Ovary (tissue), 9 donors: ENCODE results near the gene ATG4A. TPM values are rescaled to one million over a fixed set of nuclear protein-coding genes. Genes with fewer than 3 reads are reported as not detected.

Source experiments
- DNase-seq, 5 donors: peaks; one replicate each; pipeline ENCODE4 v3.0.0-alpha.2; 2019 to 2020
- H3K27ac ChIP-seq, 2 donors: fragments of 200-600 bp; one replicate each; pipeline versions ENCODE4 v1.5.1 to v1.8.0; 2019 to 2022
- H3K27me3 ChIP-seq: fragments of 200-600 bp; one replicate; pipeline ENCODE4 v1.8.0; 2022
- H3K36me3 ChIP-seq: fragments of 200-600 bp; sonication (generic); one replicate; pipeline ENCODE4 v1.5.1; 2019
- H3K4me1 ChIP-seq: one replicate; pipeline ENCODE4 v1.8.1; 2013; ENCODE audit warnings: mild to moderate bottlenecking, moderate library complexity; ENCODE audit not compliant: insufficient read depth
- H3K4me3 ChIP-seq: fragments of 200-600 bp; sonication (generic); one replicate; pipeline ENCODE4 v1.5.1; 2017
- H3K9me3 ChIP-seq, 2 donors: fragments of 200-600 bp in 1 of 2; sonication (generic) in 1 of 2; one replicate each; pipeline versions ENCODE4 v1.5.1 to v1.8.1; 2013 to 2019; ENCODE audit warnings: mild to moderate bottlenecking in 1 of 2, moderate library complexity in 1 of 2
- EP300 ChIP-seq: sonication (generic); formaldehyde crosslinking; IDR thresholded peaks from one replicate; pipeline ENCODE4 v1.6.1; 2017; ENCODE audit warnings: antibody characterized with exemption
- POLR2A ChIP-seq: fragments of 450-650 bp; IDR thresholded peaks from one replicate; pipeline ENCODE4 v1.6.1; 2017; ENCODE audit warnings: antibody characterized with exemption, mild to moderate bottlenecking, moderate library complexity
- WGBS, 3 donors: extraction: QIAGEN DNeasy Blood & Tissue Kit in 1 of 3; methylation state at CpG; one replicate each; pipeline versions ENCODE4 v1.1.5 to v1.1.7; 2013 to 2017; 5-methylcytosine and 5-hydroxymethylcytosine counted together
- intact Hi-C, 4 donors: fragments of 100-400 bp; cut with DNase I; formaldehyde crosslinking; loops; one replicate each; pipeline versions ENCODE4 v1.11.0 to v1.15.1; 2022 to 2023
- polyA plus RNA-seq, 2 donors: library from polyadenylated mRNA; stranded (reverse); fragments of 200-250 nt in 1 of 2; fragments of 350-450 nt in 1 of 2; fragmentation: Illumina TruSeq in 1 of 2; extraction: RNeasy Lipid Tissue Mini Kit (QIAGEN cat#74804) in 1 of 2; gene quantifications; one replicate each; pipeline ENCODE4 v1.2.3, GENCODE V29; 2013 to 2014
- total RNA-seq, 7 donors: library from RNA; depleted of rRNA in 2 of 7; stranded (reverse); fragments of >200 nt in 2 of 7; fragmentation: NEBNext Ultra II Directional in 3 of 7; extraction: Animal tissue kit (Norgen Biotek cat#: 25700) in 3 of 7; gene quantifications; one replicate each; pipeline versions ENCODE4 v1.1.0 to v1.2.4, GENCODE V29; 2016 to 2023
- TF ChIP-seq, protein P1 (sequence below), 3 donors: fragments of 450-650 bp in 2 of 3; fragments of 200-600 bp in 1 of 3; IDR thresholded peaks; one replicate each; pipeline versions ENCODE4 v1.5.1 to v1.8.0; 2016 to 2022; ENCODE audit warnings: antibody characterized with exemption in 3 of 3, mild to moderate bottlenecking in 1 of 3
- donor health status: DM: no; HTN: no; CAD: no; lungs with moderate emphysema.
- donor health status: DM: no; HTN: no; CAD: no.
- donor health status: Bipolar disorder and iron deficiency.
- donor health status: DM: yes; HTN: yes; CAD: no.
- donor health status: DM: no; HTN: no; CAD: no.
- donor health status: DM: yes; HTN: yes; CAD: no.

Gene ATG4A
- total and polyA plus RNA-seq, 9 donors = 3.7 to 13.5 (median 5.2) TPM

DNA sequence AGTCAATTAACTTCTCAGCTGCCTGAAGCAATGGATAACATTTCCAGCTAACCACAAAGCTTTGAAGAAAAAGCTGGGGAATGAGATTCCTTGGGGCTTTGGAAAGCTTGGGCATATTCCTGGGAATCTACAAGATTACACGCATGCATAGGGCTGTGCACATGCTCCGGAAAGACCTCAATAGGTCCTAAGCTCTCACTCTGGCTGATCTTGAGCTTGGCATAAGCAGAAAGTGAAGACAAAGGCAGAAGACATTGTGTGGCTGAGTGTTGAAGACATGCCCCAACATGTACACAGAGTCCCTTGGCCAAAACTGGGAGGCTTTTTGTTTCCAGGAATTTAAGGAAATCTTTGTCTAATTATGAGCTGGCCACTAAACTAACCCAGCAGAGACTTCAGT lies 31.2 kb downstream of the ATG4A start:
- Histone ChIP-seq H3K27me3 (no peaks in the 10 kb centered on the region), H3K36me3 (no peaks in the 10 kb centered on the region), H3K27ac (no peak overlapping the region), H3K9me3 (no peaks in the 10 kb centered on the region), H3K4me1 (no peaks in the 10 kb centered on the region), H3K4me3 (no peak overlapping the region)
- TF ChIP-seq POLR2A (no peak), EP300 (no peak)
- TF ChIP-seq, protein P1, sequence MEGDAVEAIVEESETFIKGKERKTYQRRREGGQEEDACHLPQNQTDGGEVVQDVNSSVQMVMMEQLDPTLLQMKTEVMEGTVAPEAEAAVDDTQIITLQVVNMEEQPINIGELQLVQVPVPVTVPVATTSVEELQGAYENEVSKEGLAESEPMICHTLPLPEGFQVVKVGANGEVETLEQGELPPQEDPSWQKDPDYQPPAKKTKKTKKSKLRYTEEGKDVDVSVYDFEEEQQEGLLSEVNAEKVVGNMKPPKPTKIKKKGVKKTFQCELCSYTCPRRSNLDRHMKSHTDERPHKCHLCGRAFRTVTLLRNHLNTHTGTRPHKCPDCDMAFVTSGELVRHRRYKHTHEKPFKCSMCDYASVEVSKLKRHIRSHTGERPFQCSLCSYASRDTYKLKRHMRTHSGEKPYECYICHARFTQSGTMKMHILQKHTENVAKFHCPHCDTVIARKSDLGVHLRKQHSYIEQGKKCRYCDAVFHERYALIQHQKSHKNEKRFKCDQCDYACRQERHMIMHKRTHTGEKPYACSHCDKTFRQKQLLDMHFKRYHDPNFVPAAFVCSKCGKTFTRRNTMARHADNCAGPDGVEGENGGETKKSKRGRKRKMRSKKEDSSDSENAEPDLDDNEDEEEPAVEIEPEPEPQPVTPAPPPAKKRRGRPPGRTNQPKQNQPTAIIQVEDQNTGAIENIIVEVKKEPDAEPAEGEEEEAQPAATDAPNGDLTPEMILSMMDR (IDR thresholded peaks at IDR 0.05) = no peak
- DNase-seq = no peak
- intact Hi-C loops = no loop called here
- 80 to 91% (median 82%) methylated on average over 2 of the region's 2 CpGs for WGBS, 3 donors

- WGBS, 3 donors = 72 to 76% (median 75%) methylated on average over 3 of the region's 3 CpGs
- no peak for DNase-seq
- intact Hi-C loops = no loop called here
- TF ChIP-seq EP300 (no peak), POLR2A (no peak)
- TF ChIP-seq, protein P1 (IDR thresholded peaks at IDR 0.05) = no peak
- no peak overlapping the region for H3K27ac ChIP-seq
- H3K4me1 ChIP-seq = no peaks in the 10 kb centered on the region
- H3K27me3 ChIP-seq = no peaks in the 10 kb centered on the region
- no peaks in the 10 kb centered on the region for H3K36me3 ChIP-seq
- no peak overlapping the region for H3K4me3 ChIP-seq
- H3K9me3 ChIP-seq = no peaks in the 10 kb centered on the region
Measured at GRCh38 chrX:108123591-108124366, 32.2 kb downstream of the ATG4A start.

DNA sequence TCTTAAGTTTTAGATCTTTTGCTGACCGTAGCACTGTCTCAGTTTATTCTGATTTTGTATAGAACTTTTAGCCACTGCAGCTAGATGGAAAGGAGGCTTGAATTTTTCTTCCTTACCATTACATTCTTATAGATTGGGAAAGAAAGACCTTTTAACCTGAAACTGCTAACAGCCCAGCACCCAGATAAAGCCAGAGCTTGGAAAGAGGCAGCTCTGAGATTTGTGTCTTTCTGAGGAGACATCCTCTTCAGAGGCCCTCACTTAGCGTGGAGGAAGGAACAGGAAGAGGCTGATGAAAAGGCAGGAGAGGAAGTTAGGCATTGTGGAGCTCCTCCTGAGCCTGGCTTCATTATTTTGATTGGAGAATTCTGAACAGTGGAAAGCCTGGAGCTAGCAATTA lies 35.1 kb downstream of the ATG4A start:
- Histone ChIP-seq H3K9me3 (no peaks in the 10 kb centered on the region), H3K27ac (no peak overlapping the region), H3K36me3 (no peaks in the 10 kb centered on the region), H3K4me1 (no peaks in the 10 kb centered on the region), H3K27me3 (no peaks in the 10 kb centered on the region), H3K4me3 (no peak overlapping the region)
- intact Hi-C loops = no loop called here
- WGBS, 3 donors = 68 to 74% (median 70%) methylated on average over 2 of the region's 2 CpGs
- DNase-seq = no peak
- TF ChIP-seq, protein P1 (IDR thresholded peaks at IDR 0.05) = no peak

DNA sequence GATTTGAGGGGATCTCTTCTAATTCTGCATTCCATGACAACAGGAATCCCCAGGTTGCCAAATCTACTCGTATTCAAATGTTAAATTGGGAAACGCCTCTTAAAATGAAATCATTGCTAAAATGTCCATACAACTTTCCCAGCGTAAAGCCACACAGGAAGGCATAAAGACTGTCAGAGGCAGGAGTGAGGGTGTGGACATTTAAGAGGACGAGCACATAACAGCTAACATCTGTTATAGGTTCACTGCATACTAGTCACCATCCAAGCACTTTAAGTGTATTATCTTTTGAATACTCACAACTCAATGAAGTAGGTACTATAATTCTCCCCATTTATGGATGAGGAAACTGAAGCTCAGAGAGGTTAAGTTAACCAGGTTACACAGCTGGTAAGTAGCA lies 35.6 kb downstream of the ATG4A start:
- no peaks in the 10 kb centered on the region for H3K36me3 ChIP-seq
- 63 to 77% (median 75%) methylated on average over 4 of the region's 4 CpGs for WGBS, 3 donors
- intact Hi-C loops = no loop called here
- no peaks in the 10 kb centered on the region for H3K4me1 ChIP-seq
- DNase-seq = no peak
- no peaks in the 10 kb centered on the region for H3K27me3 ChIP-seq
- TF ChIP-seq, protein P1 (IDR thresholded peaks at IDR 0.05) = no peak
- no peak overlapping the region for H3K4me3 ChIP-seq
- no peak overlapping the region for H3K27ac ChIP-seq
- no peaks in the 10 kb centered on the region for H3K9me3 ChIP-seq
